Cardiac muscle cell (in vitro differentiated cells and primary cell): ENCODE measurements around the gene ACE. TPM values are rescaled to one million over a fixed set of nuclear protein-coding genes. Genes with fewer than 3 reads are reported as not detected.

Source experiments
- polyA plus RNA-seq: library from polyadenylated mRNA; unstranded; fragments of >200 nt; fragmentation: Nextera tagmentation; extraction: Ambion mirVana; gene quantifications from 2 replicates; pipeline ENCODE4 v1.2.1, GENCODE V29; 2016
- total RNA-seq: library from RNA; depleted of rRNA; stranded (reverse); fragments of >200 nt; gene quantifications from 2 replicates; pipeline ENCODE4 v1.2.3, GENCODE V29; 2016

ACE gene
- total and polyA plus RNA-seq, 2 experiments from 2014 or later, result 1.8 to 3.2 TPM

Other genes starting within 250 kb of the ACE start
- 7.4 and 11.3 TPM in 2 replicates for gene CYB561, start 30.8 kb upstream of the ACE start, total RNA-seq
- 7.4 and 21.5 TPM in 2 replicates for gene CYB561, start 30.8 kb upstream of the ACE start, polyA plus RNA-seq
- gene KCNH6, start 46.3 kb downstream of the ACE start, total RNA-seq, result 0.06 and 0.11 TPM in 2 replicates
- gene KCNH6, start 46.3 kb downstream of the ACE start, polyA plus RNA-seq, result 0.44 TPM in 1 of 2 replicates, not detected in the other
- 48.2 and 56.7 TPM in 2 replicates for gene DCAF7, start 73.4 kb downstream of the ACE start, total RNA-seq
- 55.1 and 95.0 TPM in 2 replicates for gene DCAF7, start 73.4 kb downstream of the ACE start, polyA plus RNA-seq
- gene TACO1, start 123.8 kb downstream of the ACE start, total RNA-seq, result 25.6 and 34.1 TPM in 2 replicates
- gene TACO1, start 123.8 kb downstream of the ACE start, polyA plus RNA-seq, result 41.3 and 54.9 TPM in 2 replicates
- 28.1 and 31.1 TPM in 2 replicates for gene MAP3K3, start 145.4 kb downstream of the ACE start, total RNA-seq
- gene MAP3K3, start 145.4 kb downstream of the ACE start, polyA plus RNA-seq, result 26.5 and 31.9 TPM in 2 replicates
- gene LIMD2, start 223.1 kb downstream of the ACE start, total RNA-seq, result 58.8 and 76.3 TPM in 2 replicates
- gene LIMD2, start 223.1 kb downstream of the ACE start, polyA plus RNA-seq, result 58.6 and 74.1 TPM in 2 replicates